Measurements from ENCODE around the gene IPPK.
A peak's percentile ranks its signal among the peaks of the same experiment; 100 is the strongest.

Gene IPPK

DNA sequence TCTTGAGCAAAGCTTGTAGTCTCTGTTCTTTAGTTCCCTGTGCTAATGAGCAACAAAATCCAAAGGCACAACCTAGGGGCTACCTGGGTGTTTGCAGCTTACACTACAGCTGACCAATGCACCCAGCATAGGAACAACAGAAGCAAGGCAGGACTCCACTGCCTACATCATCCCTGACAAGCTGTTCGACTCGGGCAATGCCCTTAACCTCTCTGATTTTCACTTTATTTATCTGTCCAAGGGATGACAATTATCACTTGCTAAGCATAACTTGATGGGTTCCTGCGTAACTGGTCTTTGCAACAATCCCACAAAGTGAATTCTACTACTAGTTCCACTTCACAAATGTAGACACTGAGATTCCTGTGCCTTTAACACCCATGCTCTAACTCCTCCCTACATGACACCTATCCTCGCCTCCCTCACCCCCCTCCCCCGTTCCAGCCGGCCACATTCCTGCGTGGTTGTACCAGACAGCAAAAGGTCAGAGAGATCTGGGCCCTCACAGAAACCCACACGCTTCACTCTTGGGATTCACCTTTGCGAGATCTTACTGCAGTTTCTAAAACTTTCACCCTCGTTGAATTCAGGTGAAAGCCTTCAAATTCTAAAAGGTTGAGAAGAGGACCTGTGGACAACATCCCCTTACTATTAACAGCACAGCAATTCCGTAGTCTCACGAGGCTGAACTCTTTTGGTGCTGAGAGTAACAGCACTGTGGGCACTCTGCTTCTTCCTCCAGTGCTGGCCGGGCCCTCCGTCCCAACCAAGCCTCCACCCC lies 995 bp downstream of the IPPK start:
- no peaks in the 10 kb centered on the region for H3F3A ChIP-seq (ENCODE audit: insufficient read depth, low read length)
- H3K4me3 ChIP-seq (ENCODE audit: low read depth, low read length, poor library complexity, severe bottlenecking): peak overlapping the region; percentile 93
- H4K20me1 ChIP-seq (ENCODE audit: insufficient read depth, low read length): no peaks in the 10 kb centered on the region
- H3K9me2 ChIP-seq (ENCODE audit: low read depth, low read length): no peaks in the 10 kb centered on the region
- TF ChIP-seq CTCF (IDR thresholded peaks at IDR 0.05; ENCODE audit: low read length) (no peak), EZH2 (IDR thresholded peaks at IDR 0.05; ENCODE audit: borderline replicate concordance, low read length) (no peak)
- H3K9me3 ChIP-seq (ENCODE audit: low read length): no peaks in the 10 kb centered on the region
- H3K36me3 ChIP-seq (ENCODE audit: insufficient read depth, low read length): peaks cover 18% of the 10 kb centered on the region; the same call in 1 of the 2 replicates
- H3K9ac ChIP-seq (ENCODE audit: low read length): peak overlapping the region; percentile 85
- H3K27ac ChIP-seq (ENCODE audit: low read depth, low read length, poor library complexity, severe bottlenecking): peak overlapping the region; percentile 24
- no peak overlapping the region for H2AFZ ChIP-seq (ENCODE audit: low read length)
- H3K4me1 ChIP-seq (ENCODE audit: insufficient read depth, low read length, severe bottlenecking): peaks cover 57% of the 10 kb centered on the region
- no peaks in the 10 kb centered on the region for H3K27me3 ChIP-seq (ENCODE audit: insufficient read depth, low read length)
- peak overlapping the region; percentile 97 for H3K4me2 ChIP-seq (ENCODE audit: low read length)
- peaks cover 38% of the 10 kb centered on the region for H3K79me2 ChIP-seq (ENCODE audit: insufficient read depth, low read length)

DNA sequence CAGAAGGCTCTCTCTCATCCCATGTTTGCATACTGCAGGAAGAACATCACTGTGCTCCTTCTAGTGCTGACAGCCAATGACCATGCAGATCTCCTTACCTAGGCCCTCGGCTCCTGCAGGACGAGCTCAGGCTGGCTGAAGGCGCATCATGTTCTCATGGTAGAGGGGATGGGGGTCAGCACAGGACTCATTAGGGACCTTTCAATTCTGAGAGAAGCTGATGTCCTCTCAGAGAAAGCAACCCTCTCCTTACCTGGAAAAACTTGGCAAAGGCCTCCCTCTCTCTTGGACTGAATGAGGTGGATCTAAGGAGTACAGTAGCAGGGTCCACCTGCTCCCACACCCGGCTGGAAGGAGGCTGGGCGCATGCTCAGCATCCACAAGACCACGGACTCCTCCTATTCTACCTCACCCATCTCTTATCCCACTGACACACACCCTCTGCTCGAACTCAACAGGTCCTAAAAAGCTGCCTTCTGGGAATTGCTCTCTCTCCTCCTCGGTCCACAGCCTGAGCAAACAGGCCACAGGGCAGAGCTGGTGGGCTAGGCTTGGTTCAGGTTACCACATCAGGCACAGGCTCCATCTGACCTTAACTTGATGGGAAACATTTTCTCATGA lies 2.9 kb downstream of the IPPK start:
- Histone ChIP-seq H3K4me2 (ENCODE audit: low read length) (peak overlapping the region; percentile 29; the same call in 1 of the 2 replicates), H3K9me2 (ENCODE audit: low read depth, low read length) (no peaks in the 10 kb centered on the region), H3K79me2 (ENCODE audit: insufficient read depth, low read length) (peaks cover 54% of the 10 kb centered on the region), H3K36me3 (ENCODE audit: insufficient read depth, low read length) (peaks cover 18% of the 10 kb centered on the region; the same call in 1 of the 2 replicates), H2AFZ (ENCODE audit: low read length) (no peak overlapping the region), H4K20me1 (ENCODE audit: insufficient read depth, low read length) (no peaks in the 10 kb centered on the region), H3K4me1 (ENCODE audit: insufficient read depth, low read length, severe bottlenecking) (peaks cover 61% of the 10 kb centered on the region), H3K27me3 (ENCODE audit: insufficient read depth, low read length) (no peaks in the 10 kb centered on the region), H3K4me3 (ENCODE audit: low read depth, low read length, poor library complexity, severe bottlenecking) (no peak overlapping the region), H3F3A (ENCODE audit: insufficient read depth, low read length) (no peaks in the 10 kb centered on the region), H3K9ac (ENCODE audit: low read length) (peak overlapping the region; percentile 13; the same call in 1 of the 2 replicates), H3K27ac (ENCODE audit: low read depth, low read length, poor library complexity, severe bottlenecking) (no peak overlapping the region), H3K9me3 (ENCODE audit: low read length) (no peaks in the 10 kb centered on the region)
- TF ChIP-seq EZH2 (IDR thresholded peaks at IDR 0.05; ENCODE audit: borderline replicate concordance, low read length) (no peak), CTCF (IDR thresholded peaks at IDR 0.05; ENCODE audit: low read length) (no peak)

DNA sequence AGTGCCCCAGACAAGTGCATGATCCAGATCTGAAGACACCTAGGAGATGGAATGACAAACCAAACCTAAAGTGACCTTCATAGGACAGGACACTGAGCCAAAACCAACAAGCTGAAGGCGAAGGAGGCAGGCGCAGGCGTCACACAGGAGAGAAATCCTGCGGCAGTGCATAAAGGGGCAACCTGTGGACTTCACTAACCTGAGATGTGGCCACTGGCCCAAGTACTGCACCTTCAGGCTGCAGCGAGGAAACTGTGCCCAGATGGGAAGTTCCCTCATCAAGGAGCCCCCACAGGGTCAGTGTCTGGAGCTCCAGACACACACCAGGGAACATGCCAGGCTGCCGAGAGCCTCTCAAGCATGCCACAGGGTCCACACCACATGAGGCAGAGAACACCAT lies 3.7 kb downstream of the IPPK start:
- no peaks in the 10 kb centered on the region for H3F3A ChIP-seq (ENCODE audit: insufficient read depth, low read length)
- H3K9me3 ChIP-seq (ENCODE audit: low read length): no peaks in the 10 kb centered on the region
- no peak overlapping the region for H3K27ac ChIP-seq (ENCODE audit: low read depth, low read length, poor library complexity, severe bottlenecking)
- H3K9me2 ChIP-seq (ENCODE audit: low read depth, low read length): no peaks in the 10 kb centered on the region
- H3K27me3 ChIP-seq (ENCODE audit: insufficient read depth, low read length): no peaks in the 10 kb centered on the region
- peaks cover 64% of the 10 kb centered on the region for H3K4me1 ChIP-seq (ENCODE audit: insufficient read depth, low read length, severe bottlenecking)
- TF ChIP-seq CTCF (IDR thresholded peaks at IDR 0.05; ENCODE audit: low read length): no peak
- no peak for TF ChIP-seq EZH2 (IDR thresholded peaks at IDR 0.05; ENCODE audit: borderline replicate concordance, low read length)
- H2AFZ ChIP-seq (ENCODE audit: low read length): no peak overlapping the region
- peaks cover 18% of the 10 kb centered on the region; the same call in 1 of the 2 replicates for H3K36me3 ChIP-seq (ENCODE audit: insufficient read depth, low read length)
- H3K4me3 ChIP-seq (ENCODE audit: low read depth, low read length, poor library complexity, severe bottlenecking): peak overlapping the region; percentile 2
- H3K9ac ChIP-seq (ENCODE audit: low read length): peak overlapping the region; percentile 15; the same call in 1 of the 2 replicates
- H4K20me1 ChIP-seq (ENCODE audit: insufficient read depth, low read length): no peaks in the 10 kb centered on the region
- peak overlapping the region; percentile 29; the same call in 1 of the 2 replicates for H3K4me2 ChIP-seq (ENCODE audit: low read length)
- peaks cover 62% of the 10 kb centered on the region for H3K79me2 ChIP-seq (ENCODE audit: insufficient read depth, low read length)
